D341Med (cell line): Measurements from ENCODE around the gene SOWAHB.

ENCODE experiments used
- DNase-seq: peaks from one replicate; pipeline ENCODE4 v3.0.0; 2012; ENCODE audit warnings: low spot score

The SOWAHB gene

DNA sequence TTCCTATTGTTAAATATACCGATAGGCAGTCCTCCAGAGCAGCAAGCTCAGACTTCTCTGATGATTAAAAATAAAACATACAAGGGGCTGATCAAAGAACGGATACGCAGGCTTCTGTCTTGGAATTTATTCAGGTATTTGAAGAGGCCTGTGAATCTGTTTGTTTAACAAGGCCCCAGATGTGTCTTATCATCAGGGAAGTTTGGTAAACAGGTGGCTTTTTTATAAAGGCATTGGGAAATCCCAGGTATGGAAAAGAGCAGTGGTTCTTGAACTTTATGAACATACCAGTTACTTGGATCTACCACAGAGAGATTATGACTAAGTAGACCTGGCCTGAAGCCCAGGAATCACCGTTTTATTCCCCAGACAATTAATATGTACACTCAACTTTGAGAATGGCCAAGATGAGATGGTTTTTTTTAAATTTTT lies 47.9 kb downstream of the SOWAHB start:
- no peak for DNase-seq
